ENCODE measurements around the gene SLC9A3. TPM values are rescaled to one million over a fixed set of nuclear protein-coding genes. Genes with fewer than 3 reads are reported as not detected.

Gene SLC9A3
- total RNA-seq, 1 experiment from 2014 or later: 1.8 TPM

GRCh38 chr5:541539-542318 lies 17.5 kb upstream of the SLC9A3 start:
- in situ Hi-C loops (cut with HindIII; ENCODE audit: low pct_unique_long_range_greater_than_20kb, low sequenced_read_pairs): no loop called here
- DNase-seq (ENCODE audit: low read depth): no peak

GRCh38 chr5:540906-541538 lies 16.8 kb upstream of the SLC9A3 start:
- in situ Hi-C loops (cut with HindIII; ENCODE audit: low pct_unique_long_range_greater_than_20kb, low sequenced_read_pairs): no loop called here
- no peak for DNase-seq (ENCODE audit: low read depth)

GRCh38 chr5:540071-540905 lies 16.0 kb upstream of the SLC9A3 start:
- DNase-seq (ENCODE audit: low read depth): no peak
- in situ Hi-C loops (cut with HindIII; ENCODE audit: low pct_unique_long_range_greater_than_20kb, low sequenced_read_pairs): no loop called here

GRCh38 chr5:539469-540070 lies 15.3 kb upstream of the SLC9A3 start:
- DNase-seq (ENCODE audit: low read depth): no peak
- in situ Hi-C loops (cut with HindIII; ENCODE audit: low pct_unique_long_range_greater_than_20kb, low sequenced_read_pairs): no loop called here

- in situ Hi-C loops (cut with HindIII; ENCODE audit: low pct_unique_long_range_greater_than_20kb, low sequenced_read_pairs): no loop called here
- no peak for DNase-seq (ENCODE audit: low read depth)
These were observed 14.7 kb upstream of the SLC9A3 start for GRCh38 chr5:538801-539468.

- in situ Hi-C loops (cut with HindIII; ENCODE audit: low pct_unique_long_range_greater_than_20kb, low sequenced_read_pairs): no loop called here
These were observed 14.1 kb upstream of the SLC9A3 start for GRCh38 chr5:538271-538771.

GRCh38 chr5:537621-538071 lies 13.4 kb upstream of the SLC9A3 start:
- in situ Hi-C loops (cut with HindIII; ENCODE audit: low pct_unique_long_range_greater_than_20kb, low sequenced_read_pairs): no loop called here
- DNase-seq (ENCODE audit: low read depth): no peak

More at GRCh38 chr5:538271-538771, 14.1 kb upstream of the SLC9A3 start:
- no peak for DNase-seq (ENCODE audit: low read depth)

GRCh38 chr5:537098-537497 lies 12.8 kb upstream of the SLC9A3 start:
- in situ Hi-C loops (cut with HindIII; ENCODE audit: low pct_unique_long_range_greater_than_20kb, low sequenced_read_pairs): no loop called here
- DNase-seq (ENCODE audit: low read depth): no peak

- DNase-seq (ENCODE audit: low read depth): no peak
- in situ Hi-C loops (cut with HindIII; ENCODE audit: low pct_unique_long_range_greater_than_20kb, low sequenced_read_pairs): no loop called here
These were observed 11.8 kb upstream of the SLC9A3 start for GRCh38 chr5:535846-536698.

GRCh38 chr5:534743-535671 lies 10.8 kb upstream of the SLC9A3 start:
- in situ Hi-C loops (cut with HindIII; ENCODE audit: low pct_unique_long_range_greater_than_20kb, low sequenced_read_pairs): no loop called here
- no peak for DNase-seq (ENCODE audit: low read depth)

GRCh38 chr5:533955-534742 lies 9.9 kb upstream of the SLC9A3 start:
- in situ Hi-C loops (cut with HindIII; ENCODE audit: low pct_unique_long_range_greater_than_20kb, low sequenced_read_pairs): no loop called here
- no peak for DNase-seq (ENCODE audit: low read depth)

GRCh38 chr5:533243-533954 lies 9.2 kb upstream of the SLC9A3 start:
- in situ Hi-C loops (cut with HindIII; ENCODE audit: low pct_unique_long_range_greater_than_20kb, low sequenced_read_pairs): no loop called here
- DNase-seq (ENCODE audit: low read depth): no peak

- in situ Hi-C loops (cut with HindIII; ENCODE audit: low pct_unique_long_range_greater_than_20kb, low sequenced_read_pairs): no loop called here
- DNase-seq (ENCODE audit: low read depth): no peak
These were observed 8.4 kb upstream of the SLC9A3 start for GRCh38 chr5:532521-533242.

- in situ Hi-C loops (cut with HindIII; ENCODE audit: low pct_unique_long_range_greater_than_20kb, low sequenced_read_pairs): no loop called here
- no peak for DNase-seq (ENCODE audit: low read depth)
These were observed 7.6 kb upstream of the SLC9A3 start for GRCh38 chr5:531749-532315.
